Mononuclear cell (primary cell): ENCODE results near the gene PAPPA. TPM values are rescaled to one million over a fixed set of nuclear protein-coding genes. Genes with fewer than 3 reads are reported as not detected.

Experiments used
- H3K27me3 ChIP-seq: 2 replicates; pipeline ENCODE4 v1.6.0; 2011; ENCODE audit warnings: low read length, control low read depth; ENCODE audit not compliant: insufficient read depth
- H3K4me1 ChIP-seq: 2 replicates; pipeline ENCODE4 v1.5.1; 2011; ENCODE audit warnings: mild to moderate bottlenecking, low read length, control low read depth; ENCODE audit not compliant: insufficient read depth
- H3K4me3 ChIP-seq: 2 replicates; pipeline ENCODE4 v1.5.1; 2011; ENCODE audit warnings: mild to moderate bottlenecking, low read length, moderate library complexity
- H3K9me3 ChIP-seq: 2 replicates; pipeline ENCODE4 v1.5.1; 2011; ENCODE audit warnings: low read depth, mild to moderate bottlenecking, control low read depth, low read length
- total RNA-seq: library from RNA; depleted of rRNA; stranded (reverse); fragments of >200 nt; gene quantifications from one replicate; pipeline ENCODE4 v1.2.3, GENCODE V29; 2012

Gene PAPPA
- total RNA-seq, 1 donor: under 0.01 TPM

DNA sequence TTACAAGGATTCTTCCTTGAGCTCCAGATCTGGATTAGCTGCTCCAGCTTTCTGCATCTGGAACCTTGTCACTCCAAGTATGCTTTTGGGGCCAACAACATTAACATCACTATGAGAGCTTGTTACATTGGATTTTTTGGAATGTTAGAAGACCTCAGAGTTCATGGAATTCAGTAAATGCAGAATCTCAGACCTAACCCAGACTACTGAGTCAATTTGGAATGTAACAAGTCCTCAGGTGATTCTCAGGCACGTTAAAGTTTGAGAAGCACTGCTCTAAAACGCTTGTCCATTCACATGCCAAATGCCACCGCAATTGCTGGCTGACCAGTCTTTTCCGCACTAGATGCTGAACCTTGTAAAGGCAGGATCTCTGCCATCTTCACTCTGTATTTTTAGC, 282.1 kb downstream of the PAPPA start:
- Histone ChIP-seq H3K9me3 (no peaks in the 10 kb centered on the region), H3K4me3 (no peak overlapping the region), H3K4me1 (no peaks in the 10 kb centered on the region), H3K27me3 (no peaks in the 10 kb centered on the region)

- Histone ChIP-seq H3K9me3 (no peaks in the 10 kb centered on the region), H3K27me3 (no peaks in the 10 kb centered on the region), H3K4me1 (no peaks in the 10 kb centered on the region), H3K4me3 (no peak overlapping the region)
Observed at GRCh38 chr9:116436121-116436520, 282.5 kb downstream of the PAPPA start.

GRCh38 chr9:116437411-116438370, 284.1 kb downstream of the PAPPA start:
- H3K9me3 ChIP-seq: no peaks in the 10 kb centered on the region
- H3K4me1 ChIP-seq: no peaks in the 10 kb centered on the region
- H3K27me3 ChIP-seq: no peaks in the 10 kb centered on the region
- H3K4me3 ChIP-seq: no peak overlapping the region

DNA sequence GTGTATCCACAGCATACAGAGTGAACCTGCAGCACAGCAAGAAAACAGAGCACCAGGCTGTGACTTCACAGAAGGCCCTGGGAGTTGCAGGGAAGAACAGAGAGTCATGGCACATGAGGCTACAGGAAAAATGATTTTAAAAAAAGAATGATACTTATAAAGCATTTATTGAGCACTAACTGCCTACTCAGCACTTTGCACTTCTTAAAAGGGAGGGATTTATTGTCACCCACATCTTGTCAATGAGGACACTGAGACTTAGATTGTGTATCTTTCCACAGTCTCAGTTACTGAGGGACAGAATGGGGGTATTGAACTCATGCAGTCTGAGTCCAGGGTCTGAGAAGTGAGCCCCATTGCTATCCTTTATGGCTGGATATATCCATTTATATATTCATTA, 288.9 kb downstream of the PAPPA start:
- Histone ChIP-seq H3K27me3 (no peaks in the 10 kb centered on the region), H3K4me1 (no peaks in the 10 kb centered on the region), H3K9me3 (no peaks in the 10 kb centered on the region)

GRCh38 chr9:116447934-116448333, 294.3 kb downstream of the PAPPA start:
- H3K4me3 ChIP-seq: no peak overlapping the region
- H3K9me3 ChIP-seq: no peaks in the 10 kb centered on the region
- H3K27me3 ChIP-seq: no peaks in the 10 kb centered on the region
- no peaks in the 10 kb centered on the region for H3K4me1 ChIP-seq

More for the DNA sequence above, 288.9 kb downstream of the PAPPA start:
- H3K4me3 ChIP-seq: no peak overlapping the region

- Histone ChIP-seq H3K9me3 (no peaks in the 10 kb centered on the region), H3K4me3 (no peak overlapping the region), H3K4me1 (no peaks in the 10 kb centered on the region), H3K27me3 (no peaks in the 10 kb centered on the region)
Observed at GRCh38 chr9:116448431-116448830, 294.8 kb downstream of the PAPPA start.

GRCh38 chr9:116449949-116450348, 296.4 kb downstream of the PAPPA start:
- Histone ChIP-seq H3K4me1 (no peaks in the 10 kb centered on the region), H3K4me3 (no peak overlapping the region), H3K9me3 (no peaks in the 10 kb centered on the region), H3K27me3 (no peaks in the 10 kb centered on the region)

GRCh38 chr9:116450378-116451139, 297.0 kb downstream of the PAPPA start:
- Histone ChIP-seq H3K9me3 (no peaks in the 10 kb centered on the region), H3K4me1 (no peaks in the 10 kb centered on the region), H3K4me3 (no peak overlapping the region), H3K27me3 (no peaks in the 10 kb centered on the region)

DNA sequence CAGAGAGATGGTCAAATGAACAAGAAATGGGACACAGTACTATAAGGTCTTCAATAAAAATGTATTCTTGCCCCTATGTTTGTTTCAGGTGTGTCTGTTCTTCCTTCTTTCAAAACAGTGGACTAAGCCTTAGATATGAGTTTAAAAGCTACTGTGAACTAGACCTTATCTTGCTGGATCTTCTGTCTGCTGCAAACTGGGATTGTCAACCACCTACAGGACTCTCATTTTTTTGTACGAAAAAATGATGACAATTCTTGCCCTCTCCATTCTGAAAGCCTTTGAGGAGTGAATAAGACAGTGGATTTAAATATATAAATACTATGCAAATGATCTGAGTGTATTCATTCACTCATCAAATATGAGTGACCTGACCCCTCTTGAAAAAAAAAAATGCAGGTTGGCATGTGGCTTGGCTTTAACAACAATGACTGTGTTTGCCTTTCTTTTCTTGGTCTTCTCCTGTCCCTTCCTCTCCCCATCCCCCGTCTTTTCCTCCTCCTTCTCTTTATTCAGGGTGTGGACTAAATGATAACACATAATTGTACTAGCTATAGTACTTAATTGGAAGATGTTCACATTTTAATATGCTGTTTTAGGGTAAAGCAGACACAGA, 298.0 kb downstream of the PAPPA start:
- Histone ChIP-seq H3K4me3 (no peak overlapping the region), H3K4me1 (no peaks in the 10 kb centered on the region), H3K27me3 (no peaks in the 10 kb centered on the region), H3K9me3 (peaks cover 10% of the 10 kb centered on the region)
